H1 (cell line): ENCODE results near the gene MINPP1. TPM values are rescaled to one million over a fixed set of nuclear protein-coding genes. Genes with fewer than 3 reads are reported as not detected.

ENCODE experiments used
- CTCF ChIA-PET: fragments of 300-600 bp; sonication (Branson Sonifier 250); formaldehyde crosslinking; loops from one replicate; lab custom pipeline; 2021; ENCODE audit not compliant: partially characterized antibody; lab: Charles Lee
- POLR2A ChIA-PET: fragments of 300-600 bp; sonication (Branson Sonifier 250); formaldehyde crosslinking; loops from one replicate; lab custom pipeline; 2021; ENCODE audit warnings: inconsistent platforms; ENCODE audit not compliant: partially characterized antibody; lab: Charles Lee
- DNase-seq, 2 experiments: peaks; one replicate each; pipeline versions ENCODE4 v3.0.0 to v3.0.0-alpha.2; 2010 to 2022; ENCODE audit warnings: low spot score in 2 of 2, low read depth in 1 of 2, mixed read lengths in 1 of 2
- FAIRE-seq: peaks from 2 replicates; lab custom pipeline; 2011; peaks lifted over from hg19 to GRCh38; lab: Jason Lieb, UNC
- H2AFZ ChIP-seq: 2 replicates; pipeline ENCODE4 v1.8.1; 2012; ENCODE audit warnings: low read length, inconsistent platforms
- H2AK5ac ChIP-seq: 2 replicates; pipeline ENCODE4 v1.6.1; 2013; ENCODE audit warnings: low read depth, low read length
- H2BK120ac ChIP-seq: replicated peaks from 2 replicates; pipeline ENCODE3; 2013; ENCODE audit warnings: low read depth, low read length, inconsistent platforms
- H2BK12ac ChIP-seq: 2 replicates; pipeline ENCODE4 v1.6.1; 2013; ENCODE audit warnings: low read depth, low read length
- H2BK15ac ChIP-seq: 2 replicates; pipeline ENCODE4 v1.6.1; 2013; ENCODE audit warnings: low read length
- H2BK20ac ChIP-seq: 2 replicates; pipeline ENCODE4 v1.6.1; 2013; ENCODE audit warnings: low read length
- H2BK5ac ChIP-seq: 2 replicates; pipeline ENCODE4 v1.6.1; 2013; ENCODE audit warnings: low read depth, low read length
- H3K14ac ChIP-seq: 2 replicates; pipeline ENCODE4 v1.6.1; 2013; ENCODE audit warnings: inconsistent platforms; ENCODE audit not compliant: insufficient read length
- H3K18ac ChIP-seq: 2 replicates; pipeline ENCODE4 v1.6.1; 2013; ENCODE audit warnings: low read length; ENCODE audit errors: extremely low read depth
- H3K23ac ChIP-seq: 2 replicates; pipeline ENCODE4 v1.6.1; 2013; ENCODE audit warnings: inconsistent platforms; ENCODE audit not compliant: insufficient read length
- H3K23me2 ChIP-seq: 2 replicates; pipeline ENCODE4 v1.6.1; 2013; ENCODE audit warnings: low read depth, low read length
- H3K27ac ChIP-seq: 2 replicates; pipeline ENCODE4 v1.6.1; 2011; ENCODE audit warnings: low read depth, low read length, inconsistent platforms
- H3K27me3 ChIP-seq, 4 experiments: replicated peaks in 1 of 4; 1 replicate in 1 of 4; 2 replicates in 3 of 4; pipeline versions ENCODE4 v1.6.1 to v1.8.1; 2011 to 2013; ENCODE audit warnings: low read length in 3 of 4, mild to moderate bottlenecking in 3 of 4, inconsistent platforms in 2 of 4, mixed read lengths in 2 of 4, moderate library complexity in 1 of 4; ENCODE audit not compliant: control insufficient read depth in 3 of 4, insufficient read depth in 3 of 4; ENCODE audit errors: extremely low read depth in 1 of 4
- H3K36me3 ChIP-seq, 4 experiments: 2 replicates each; pipeline versions ENCODE4 v1.6.1 to v1.8.1; 2011 to 2013; ENCODE audit warnings: mild to moderate bottlenecking in 4 of 4, low read length in 3 of 4, moderate library complexity in 2 of 4, control low read depth in 1 of 4, inconsistent platforms in 1 of 4; ENCODE audit not compliant: insufficient read depth in 4 of 4, control insufficient read depth in 2 of 4
- H3K4ac ChIP-seq: replicated peaks from 2 replicates; pipeline ENCODE3; 2013; ENCODE audit warnings: low read length, low read depth, mixed read lengths, inconsistent platforms; ENCODE audit not compliant: insufficient read length
- H3K4me1 ChIP-seq, 4 experiments: replicated peaks in 1 of 4; 1 replicate in 1 of 4; 2 replicates in 3 of 4; pipeline versions ENCODE4 v1.6.1 to v1.8.1; 2011 to 2013; ENCODE audit warnings: low read length in 3 of 4, inconsistent platforms in 2 of 4, mixed read lengths in 1 of 4; ENCODE audit not compliant: insufficient read depth in 4 of 4, control insufficient read depth in 3 of 4
- H3K4me2 ChIP-seq, 2 experiments: 2 replicates each; pipeline versions ENCODE4 v1.6.1 to v1.8.1; 2011 to 2013; ENCODE audit warnings: low read depth in 2 of 2, low read length in 2 of 2, control low read depth in 1 of 2, inconsistent platforms in 1 of 2, mild to moderate bottlenecking in 1 of 2; ENCODE audit not compliant: insufficient read depth in 1 of 2
- H3K4me3 ChIP-seq, 4 experiments: fragments of 200-600, 300-600 bp in 1 of 4; sonication (generic), shearing (Covaris generic), sonication (Bioruptor Twin) in 1 of 4; 2 replicates each; pipeline versions ENCODE4 v1.5.1 to v1.8.1; 2011 to 2016; ENCODE audit warnings: low read length in 4 of 4, low read depth in 3 of 4, control low read depth in 2 of 4, inconsistent platforms in 2 of 4, mild to moderate bottlenecking in 2 of 4, mixed read lengths in 1 of 4, moderate library complexity in 1 of 4; ENCODE audit not compliant: insufficient read depth in 2 of 4; ENCODE audit errors: extremely low read depth in 1 of 4
- H3K56ac ChIP-seq: replicated peaks from 2 replicates; pipeline ENCODE3; 2013; ENCODE audit warnings: low read depth, mild to moderate bottlenecking, mixed read lengths, low read length, inconsistent platforms; ENCODE audit not compliant: insufficient read length
- H3K79me1 ChIP-seq: 2 replicates; pipeline ENCODE4 v1.6.1; 2013; ENCODE audit warnings: low read depth, low read length, control low read depth
- H3K79me2 ChIP-seq, 2 experiments: 2 replicates each; pipeline versions ENCODE4 v1.6.1 to v1.8.1; 2012 to 2013; ENCODE audit warnings: low read length in 2 of 2, mild to moderate bottlenecking in 2 of 2, inconsistent platforms in 1 of 2; ENCODE audit not compliant: insufficient read depth in 2 of 2, control insufficient read depth in 1 of 2
- H3K9ac ChIP-seq, 4 experiments: replicated peaks in 1 of 4; 1 replicate in 1 of 4; 2 replicates in 3 of 4; pipeline versions ENCODE4 v1.6.1 to v1.8.1; 2011 to 2013; ENCODE audit warnings: low read depth in 3 of 4, low read length in 3 of 4, control low read depth in 2 of 4, mild to moderate bottlenecking in 2 of 4, moderate library complexity in 2 of 4, inconsistent platforms in 1 of 4; ENCODE audit errors: extremely low read depth in 1 of 4
- H3K9me3 ChIP-seq, 2 experiments: 2 replicates each; pipeline versions ENCODE4 v1.6.1 to v1.8.1; 2012 to 2013; ENCODE audit warnings: mild to moderate bottlenecking in 2 of 2, moderate library complexity in 2 of 2, control low read depth in 1 of 2, inconsistent platforms in 1 of 2, low read depth in 1 of 2, low read length in 1 of 2, mixed read lengths in 1 of 2; ENCODE audit not compliant: insufficient read depth in 2 of 2
- H4K20me1 ChIP-seq, 2 experiments: replicated peaks in 1 of 2; 2 replicates each; pipeline versions ENCODE3 to v1.8.1; 2011 to 2013; ENCODE audit warnings: inconsistent platforms in 2 of 2, low read length in 2 of 2, mild to moderate bottlenecking in 1 of 2; ENCODE audit not compliant: insufficient read depth in 2 of 2, control insufficient read depth in 1 of 2
- H4K5ac ChIP-seq: 2 replicates; pipeline ENCODE4 v1.6.1; 2013; ENCODE audit warnings: low read length, low read depth, mixed read lengths, inconsistent platforms; ENCODE audit not compliant: insufficient read length
- H4K8ac ChIP-seq: 2 replicates; pipeline ENCODE4 v1.8.0; 2013; ENCODE audit warnings: mild to moderate bottlenecking, moderate library complexity, low read length, inconsistent platforms; ENCODE audit not compliant: insufficient read depth; ENCODE audit errors: extremely low read depth
- H4K91ac ChIP-seq: replicated peaks from 2 replicates; pipeline ENCODE3; 2013; ENCODE audit warnings: low read length, mixed read lengths, inconsistent platforms; ENCODE audit not compliant: insufficient read length
- ASH2L ChIP-seq: fragments of 200-600, 300-600 bp; sonication (generic); IDR thresholded peaks from one replicate; pipeline ENCODE4 v1.7.1; 2017; ENCODE audit warnings: low read length
- BRCA1 ChIP-seq: IDR thresholded peaks from 2 replicates; pipeline ENCODE4 v1.6.1; 2012; ENCODE audit warnings: low read depth, low read length, improper control_type of control experiment
- CHD2 ChIP-seq: IDR thresholded peaks from 2 replicates; pipeline ENCODE4 v1.6.1; 2012; ENCODE audit warnings: low read length, improper control_type of control experiment
- NRF1 ChIP-seq: IDR thresholded peaks from 2 replicates; pipeline ENCODE4 v1.6.1; 2011; ENCODE audit warnings: mild to moderate bottlenecking, low read depth, low read length, improper control_type of control experiment
- POLR2A ChIP-seq, 2 experiments: IDR thresholded peaks; 1 replicate in 1 of 2; 2 replicates in 1 of 2; pipeline ENCODE4 v1.6.1; 2011; ENCODE audit warnings: low read depth in 2 of 2, low read length in 2 of 2, mild to moderate bottlenecking in 2 of 2; ENCODE audit errors: control extremely low read depth in 1 of 2
- RFX5 ChIP-seq: IDR thresholded peaks from 2 replicates; pipeline ENCODE4 v1.6.1; 2011; ENCODE audit warnings: low read depth, low read length, improper control_type of control experiment, borderline replicate concordance
- RXRA ChIP-seq: IDR thresholded peaks from 2 replicates; pipeline ENCODE4 v1.6.1; 2011; ENCODE audit warnings: low read depth, mild to moderate bottlenecking, low read length, moderate library complexity; ENCODE audit not compliant: insufficient read depth
- SP1 ChIP-seq: IDR thresholded peaks from 2 replicates; pipeline ENCODE4 v1.6.1; 2011; ENCODE audit warnings: low read depth, low read length
- TAF1 ChIP-seq: IDR thresholded peaks from 2 replicates; pipeline ENCODE4 v1.6.1; 2011; ENCODE audit warnings: mild to moderate bottlenecking, low read depth, low read length
- TEAD4 ChIP-seq: IDR thresholded peaks from 2 replicates; pipeline ENCODE4 v1.6.1; 2012; ENCODE audit warnings: low read depth, low read length, inconsistent platforms, mixed read lengths
- polyA plus RNA-seq, 7 experiments: library from polyadenylated mRNA; depleted of rRNA in 3 of 7; stranded (reverse) in 5 of 7; unstranded in 2 of 7; fragments of >200 nt in 5 of 7; fragments of 200-250 nt in 2 of 7; gene quantifications; 1 replicate in 5 of 7; 2 replicates in 1 of 7; 4 replicates in 1 of 7; pipeline versions ENCODE4 v1.2.1 to v1.2.3, GENCODE V29; 2011 to 2013; ENCODE audit warnings: missing spikeins in 2 of 7, mixed read lengths in 2 of 7
- total RNA-seq: library from RNA; stranded (reverse); fragmentation: NEBNext Ultra II Directional; extraction: Animal tissue kit (Norgen Biotek cat#: 25700); gene quantifications from 2 replicates; pipeline ENCODE4 v1.2.1, GENCODE V29; 2021

MINPP1 gene
- total and polyA plus RNA-seq, 2 of the 8 experiments (the other 6 are each of a cell fraction or from before 2014, with no cell fraction given) = 13.6 to 27.2 TPM

DNA sequence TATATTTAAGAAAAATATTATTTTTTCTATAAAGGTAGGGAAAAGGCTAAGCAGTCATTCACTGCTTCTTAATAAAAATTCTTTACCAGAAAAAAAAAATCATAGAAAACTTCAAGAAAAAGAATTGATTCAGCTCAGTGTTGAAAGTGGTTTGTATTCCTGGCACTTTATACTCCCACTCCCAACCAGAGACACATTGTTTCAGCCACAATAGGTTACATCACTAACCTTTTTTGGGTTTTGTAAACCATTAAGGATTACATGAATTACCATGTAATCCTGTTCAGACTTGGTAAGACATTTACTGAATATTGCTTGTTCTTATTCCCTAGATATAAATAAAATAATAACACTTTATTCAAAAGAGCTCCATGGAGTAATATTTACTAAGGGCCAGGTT is 46.6 kb downstream of the MINPP1 start:
- Histone ChIP-seq H2BK12ac (no peak overlapping the region), H3K27ac (no peak overlapping the region), H3K23me2 (no peaks in the 10 kb centered on the region), H4K20me1 (no peaks in the 10 kb centered on the region), H4K91ac (no peak overlapping the region), H3K9ac (no peak overlapping the region), H3K79me1 (no peaks in the 10 kb centered on the region), H3K23ac (no peak overlapping the region), H2BK5ac (no peak overlapping the region), H3K4me3 (no peak overlapping the region), H3K79me2 (no peaks in the 10 kb centered on the region; a peak in 2 of 4 replicates), H3K4me2 (no peak overlapping the region), H2BK20ac (no peak overlapping the region), H3K36me3 (peaks cover 0 to 21% (median 4%) of the 10 kb centered on the region in 4 experiments; a peak in 4 of 8 replicates), H3K27me3 (no peaks in the 10 kb centered on the region), H2BK15ac (no peak overlapping the region), H4K8ac (no peak overlapping the region), H3K4me1 (peaks cover 0 to 9% (median 0%) of the 10 kb centered on the region in 4 experiments; a peak in 3 of 7 replicates), H3K56ac (no peak overlapping the region), H4K5ac (no peak overlapping the region), H3K14ac (no peak overlapping the region), H3K18ac (no peak overlapping the region), H2AFZ (no peak overlapping the region), H3K9me3 (no peaks in the 10 kb centered on the region), H3K4ac (no peak overlapping the region), H2AK5ac (no peak overlapping the region), H2BK120ac (no peak overlapping the region)
- FAIRE-seq (no peak), DNase-seq (no peak)
- no peak for TF ChIP-seq NRF1
- no peak for TF ChIP-seq RXRA
- no peak for TF ChIP-seq ASH2L
- no peak for TF ChIP-seq TEAD4
- TF ChIP-seq SP1 = no peak
- no peak for TF ChIP-seq POLR2A (IDR thresholded peaks at IDR 0.05; ENCODE audit: control extremely low read depth in 1 of 2, low read depth in 2 of 2, low read length in 2 of 2)
- TF ChIP-seq BRCA1 = no peak
- TF ChIP-seq RFX5 = no peak
- no peak for TF ChIP-seq TAF1
- TF ChIP-seq CHD2 = no peak
- ChIA-PET POLR2A (interaction anchor here (0.6 kb wide), 1 partner anchor 93 kb away, joined by 4 read pairs; no protein-coding TSS in a partner anchor), CTCF (interaction anchor here (0.7 to 1.9 kb wide), 2 partner anchors 71 to 99 kb away, joined by 5 read pairs; no protein-coding TSS in a partner anchor)
